OCI-LY7 (cell line): ENCODE measurements around the gene DLX2. TPM values are rescaled to one million over a fixed set of nuclear protein-coding genes. Genes with fewer than 3 reads are reported as not detected.

Experiments used
- BruUV-seq: library from RNA; stranded (reverse); fragments of 400-500 nt; replicated peaks from 2 replicates; lab custom pipeline; 2021; lab: Mats Ljungman, UMichigan
- CTCF ChIA-PET: fragments of 300-600 bp; sonication (Branson Sonifier 250); formaldehyde crosslinking; loops from one replicate; lab custom pipeline; 2022; ENCODE audit warnings: antibody characterized with exemption; ENCODE audit not compliant: unreplicated experiment; lab: Charles Lee
- POLR2A ChIA-PET: fragments of 300-600 bp; sonication (Branson Sonifier 250); formaldehyde crosslinking; loops from one replicate; lab custom pipeline; 2022; ENCODE audit warnings: antibody characterized with exemption; lab: Charles Lee
- DNase-seq: peaks from one replicate; pipeline ENCODE4 v3.0.0-alpha.2; 2015; ENCODE audit warnings: low spot score
- H2AFZ ChIP-seq: fragments of 200-600 bp; sonication (generic), shearing (Covaris generic); 2 replicates; pipeline ENCODE4 v1.6.1; 2014; ENCODE audit warnings: mild to moderate bottlenecking, antibody characterized with exemption, low read length, moderate library complexity
- H3K27ac ChIP-seq: fragments of 200-600 bp; sonication (generic); 2 replicates; pipeline ENCODE4 v1.5.1; 2014; ENCODE audit warnings: mixed run types, low read depth, mild to moderate bottlenecking, moderate library complexity, low read length, inconsistent platforms; ENCODE audit not compliant: poor library complexity, severe bottlenecking
- H3K36me3 ChIP-seq: fragments of 200-600 bp; sonication (generic); 2 replicates; pipeline ENCODE4 v1.6.1; 2014; ENCODE audit warnings: mild to moderate bottlenecking, antibody characterized with exemption, low read length, moderate library complexity, mixed read lengths; ENCODE audit not compliant: insufficient read depth
- H3K4me1 ChIP-seq: fragments of 200-600 bp; sonication (generic); 2 replicates; pipeline ENCODE4 v1.5.1; 2014; ENCODE audit warnings: mild to moderate bottlenecking, low read length; ENCODE audit not compliant: insufficient read depth, poor library complexity, severe bottlenecking
- H3K4me2 ChIP-seq: fragments of 200-600 bp; sonication (generic); 2 replicates; pipeline ENCODE4 v1.6.1; 2014; ENCODE audit warnings: mild to moderate bottlenecking, low read length
- H3K4me3 ChIP-seq: fragments of 200-600 bp; sonication (generic); 2 replicates; pipeline ENCODE4 v1.5.1; 2014; ENCODE audit warnings: mild to moderate bottlenecking, low read depth, low read length; ENCODE audit not compliant: poor library complexity, severe bottlenecking
- H3K79me2 ChIP-seq: fragments of 200-600 bp; sonication (generic); 2 replicates; pipeline ENCODE4 v1.6.1; 2016; ENCODE audit warnings: low read depth, mild to moderate bottlenecking, low read length, moderate library complexity, mixed read lengths; ENCODE audit not compliant: insufficient read depth
- H3K9me2 ChIP-seq: fragments of 200-600 bp; sonication (generic); 2 replicates; pipeline ENCODE4 v1.6.1; 2016; ENCODE audit warnings: mild to moderate bottlenecking, low read length, mixed read lengths; ENCODE audit not compliant: insufficient read depth
- H3K9me3 ChIP-seq: fragments of 200-600 bp; sonication (generic); 2 replicates; pipeline ENCODE4 v1.6.1; 2014; ENCODE audit warnings: mild to moderate bottlenecking, mixed run types, low read length, mixed read lengths
- H4K20me1 ChIP-seq: fragments of 200-600 bp; sonication (generic); 2 replicates; pipeline ENCODE4 v1.6.1; 2014; ENCODE audit warnings: mild to moderate bottlenecking, antibody characterized with exemption, low read length, moderate library complexity, mixed read lengths; ENCODE audit not compliant: insufficient read depth
- EZH2phosphoT487 ChIP-seq: fragments of 200-600 bp; sonication (generic); IDR thresholded peaks from 2 replicates; pipeline ENCODE4 v1.6.1; 2018; ENCODE audit warnings: low read depth, borderline replicate concordance, mild to moderate bottlenecking, mixed run types, antibody characterized with exemption, low read length, moderate library complexity, mixed read lengths
- intact Hi-C: fragments of 100-400 bp; cut with micrococcal nuclease; formaldehyde crosslinking; loops from one replicate; pipeline ENCODE4 v1.10.0; 2022; ENCODE audit not compliant: unreplicated experiment
- total RNA-seq, 2 experiments: library from RNA; depleted of rRNA in 1 of 2; stranded (reverse); fragments of >200 nt in 1 of 2; shearing (Covaris generic) in 1 of 2; gene quantifications; 2 replicates each; pipeline ENCODE4 v1.2.3, GENCODE V29; 2014 to 2022
- TF ChIP-seq, protein P1 (sequence below): fragments of 200-600 bp; sonication (generic); conservative IDR thresholded peaks from 2 replicates; pipeline ENCODE4 v1.5.1; 2014; ENCODE audit warnings: mild to moderate bottlenecking, antibody characterized with exemption, low read length, moderate library complexity, mixed read lengths

The DLX2 gene
- total RNA-seq, 2 experiments from 2014 or later = 0.22 TPM; not detected in 1

DNA sequence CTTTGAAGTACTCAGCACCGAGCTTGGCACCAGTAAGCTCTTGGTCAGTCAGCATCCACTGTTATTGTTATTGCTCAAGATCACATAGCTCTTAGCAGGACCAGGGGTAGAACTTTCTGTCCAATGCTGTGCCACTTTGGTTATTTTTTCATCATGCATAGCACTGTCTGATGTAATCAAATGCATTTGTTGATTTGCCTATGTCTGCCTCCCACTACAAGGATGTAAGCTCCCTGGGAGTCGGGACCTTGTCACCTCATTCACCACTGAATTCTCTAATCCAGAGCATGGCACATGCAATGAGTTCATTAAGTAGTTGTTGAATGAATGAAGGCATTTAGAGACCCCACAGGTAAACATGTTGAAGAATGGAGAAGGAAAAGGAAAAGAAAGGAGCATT, 46.4 kb downstream of the DLX2 start:
- Histone ChIP-seq H3K4me1 (no peaks in the 10 kb centered on the region), H3K4me3 (no peak overlapping the region), H3K9me2 (no peaks in the 10 kb centered on the region), H2AFZ (no peak overlapping the region), H3K27ac (no peak overlapping the region), H3K79me2 (no peaks in the 10 kb centered on the region), H3K9me3 (no peaks in the 10 kb centered on the region), H3K36me3 (no peaks in the 10 kb centered on the region), H4K20me1 (no peaks in the 10 kb centered on the region), H3K4me2 (no peak overlapping the region)
- no peak for DNase-seq
- intact Hi-C loops = no loop called here
- TF ChIP-seq, protein P1, sequence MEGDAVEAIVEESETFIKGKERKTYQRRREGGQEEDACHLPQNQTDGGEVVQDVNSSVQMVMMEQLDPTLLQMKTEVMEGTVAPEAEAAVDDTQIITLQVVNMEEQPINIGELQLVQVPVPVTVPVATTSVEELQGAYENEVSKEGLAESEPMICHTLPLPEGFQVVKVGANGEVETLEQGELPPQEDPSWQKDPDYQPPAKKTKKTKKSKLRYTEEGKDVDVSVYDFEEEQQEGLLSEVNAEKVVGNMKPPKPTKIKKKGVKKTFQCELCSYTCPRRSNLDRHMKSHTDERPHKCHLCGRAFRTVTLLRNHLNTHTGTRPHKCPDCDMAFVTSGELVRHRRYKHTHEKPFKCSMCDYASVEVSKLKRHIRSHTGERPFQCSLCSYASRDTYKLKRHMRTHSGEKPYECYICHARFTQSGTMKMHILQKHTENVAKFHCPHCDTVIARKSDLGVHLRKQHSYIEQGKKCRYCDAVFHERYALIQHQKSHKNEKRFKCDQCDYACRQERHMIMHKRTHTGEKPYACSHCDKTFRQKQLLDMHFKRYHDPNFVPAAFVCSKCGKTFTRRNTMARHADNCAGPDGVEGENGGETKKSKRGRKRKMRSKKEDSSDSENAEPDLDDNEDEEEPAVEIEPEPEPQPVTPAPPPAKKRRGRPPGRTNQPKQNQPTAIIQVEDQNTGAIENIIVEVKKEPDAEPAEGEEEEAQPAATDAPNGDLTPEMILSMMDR = no peak
- no peak for TF ChIP-seq EZH2phosphoT487
- CTCF ChIA-PET = no interaction called here
- BruUV-seq = no TSS peak
- POLR2A ChIA-PET = interaction anchor here (0.7 to 1.4 kb wide), 3 partner anchors 10 to 62 kb away, joined by 3 to 4 read pairs (median 4); no protein-coding TSS in a partner anchor

DNA sequence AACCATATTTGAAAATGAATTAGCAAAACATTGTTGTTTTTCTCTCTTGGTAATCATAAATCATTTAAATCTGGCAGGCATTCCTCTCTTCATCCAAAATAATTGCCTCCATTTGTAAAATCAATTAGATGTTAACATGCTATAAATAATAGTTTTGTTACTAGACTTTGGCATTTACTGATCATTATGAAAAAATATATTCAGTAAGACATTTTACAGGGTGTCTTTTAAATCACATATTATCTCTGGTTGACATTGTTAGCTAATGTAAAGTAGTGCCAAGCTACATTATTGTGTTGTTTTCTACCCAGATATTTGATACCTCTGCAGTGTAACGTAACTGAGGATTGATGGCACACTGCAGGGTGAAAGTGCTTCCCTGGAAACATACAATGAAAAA, 49.2 kb downstream of the DLX2 start:
- intact Hi-C loops = no loop called here
- Histone ChIP-seq H3K9me3 (no peaks in the 10 kb centered on the region), H3K4me3 (no peak overlapping the region), H2AFZ (no peak overlapping the region), H3K9me2 (no peaks in the 10 kb centered on the region), H3K27ac (no peak overlapping the region), H3K4me1 (no peaks in the 10 kb centered on the region), H3K36me3 (no peaks in the 10 kb centered on the region), H3K79me2 (no peaks in the 10 kb centered on the region), H4K20me1 (no peaks in the 10 kb centered on the region), H3K4me2 (no peak overlapping the region)
- TF ChIP-seq, protein P1 = no peak
- TF ChIP-seq EZH2phosphoT487 = no peak
- ChIA-PET POLR2A (interaction anchor here (1.0 kb wide), 1 partner anchor 20 kb away, joined by 4 read pairs; no protein-coding TSS in a partner anchor), CTCF (no interaction called here)
- no TSS peak for BruUV-seq
- DNase-seq = no peak
